Activated CD8-positive, alpha-beta memory T cell treated with anti-CD3 and anti-CD28 coated beads for 48 hours (primary cell): ENCODE measurements around the gene MACROD2.

Experiments
- DNase-seq, 3 experiments: peaks; one replicate each; pipeline ENCODE4 v3.0.0-alpha.2; 2020; ENCODE audit warnings: low read depth in 2 of 3, low spot score in 2 of 3

Gene MACROD2

DNA sequence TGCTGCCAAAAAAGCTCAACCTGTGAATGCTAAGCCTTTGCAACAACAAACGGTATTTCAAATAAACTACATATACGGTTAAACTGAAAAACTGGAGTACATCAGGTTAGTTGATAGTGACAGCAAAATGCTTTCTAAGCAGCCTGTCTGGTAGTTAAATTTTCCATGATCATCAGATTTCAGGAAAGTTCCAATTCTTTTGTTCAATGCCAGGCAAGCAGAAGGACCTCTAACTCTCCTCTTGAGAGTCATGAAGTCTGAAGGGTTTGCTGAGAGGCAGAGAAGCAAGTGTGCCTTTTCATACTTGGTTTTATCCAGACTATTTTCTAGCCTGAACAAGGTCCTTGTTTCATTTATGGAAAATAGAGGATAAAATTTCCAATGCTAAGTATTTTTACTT, 337.6 kb downstream of the MACROD2 start:
- DNase-seq, result no peak

DNA sequence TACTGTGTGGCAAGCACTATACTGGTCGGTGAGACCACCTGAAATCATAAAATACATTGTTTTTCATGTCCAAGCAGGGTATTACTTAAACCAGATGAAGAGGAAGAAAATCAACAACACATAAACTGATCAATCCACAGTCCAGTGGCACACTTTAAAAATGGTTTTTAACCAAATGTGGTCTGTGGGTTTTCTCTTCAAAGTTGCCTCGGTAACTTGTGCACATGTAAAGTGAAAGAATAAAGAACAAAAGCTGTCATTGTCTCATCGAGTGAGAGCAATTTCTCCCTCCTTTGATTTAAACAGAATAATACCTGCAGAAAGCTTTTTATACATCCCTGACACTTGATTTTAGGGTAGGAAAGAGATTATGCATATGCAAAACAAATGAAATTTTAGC, 338.4 kb downstream of the MACROD2 start:
- no peak for DNase-seq

- no peak for DNase-seq
Observed at GRCh38 chr20:14334306-14334930, 339.1 kb downstream of the MACROD2 start.

- no peak for DNase-seq
Observed at GRCh38 chr20:14335052-14335451, 339.7 kb downstream of the MACROD2 start.

- DNase-seq, result no peak
Observed at GRCh38 chr20:14336686-14337085, 341.4 kb downstream of the MACROD2 start.

GRCh38 chr20:14337400-14338171, 342.3 kb downstream of the MACROD2 start, which contains the start of gene FLRT3:
TSS of gene FLRT3 (minus strand) at chr20:14337612. CDS start at chr20:14327506, 10,106 bp downstream.
- no peak for DNase-seq

DNA sequence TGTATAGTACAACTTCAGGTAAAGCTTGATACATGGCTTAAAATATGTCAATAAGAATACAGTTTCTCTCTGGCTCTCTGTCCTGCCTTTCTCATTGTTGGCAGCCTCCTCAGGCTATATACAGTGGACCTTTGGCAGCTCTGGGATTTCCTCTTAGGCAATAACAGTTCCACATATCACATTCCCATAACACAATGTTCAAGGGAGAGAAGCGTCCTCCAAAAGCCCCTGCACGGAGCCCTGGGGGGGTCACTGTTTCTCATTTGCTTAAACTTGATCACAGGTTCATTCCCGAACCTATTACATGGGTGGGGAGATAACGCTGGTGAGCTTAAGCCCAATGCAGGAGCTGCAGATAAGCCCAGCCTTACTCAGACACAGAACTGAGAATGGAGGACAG, 346.5 kb downstream of the MACROD2 start:
- no peak for DNase-seq

GRCh38 chr20:14342918-14343317, 347.6 kb downstream of the MACROD2 start:
- no peak for DNase-seq

DNA sequence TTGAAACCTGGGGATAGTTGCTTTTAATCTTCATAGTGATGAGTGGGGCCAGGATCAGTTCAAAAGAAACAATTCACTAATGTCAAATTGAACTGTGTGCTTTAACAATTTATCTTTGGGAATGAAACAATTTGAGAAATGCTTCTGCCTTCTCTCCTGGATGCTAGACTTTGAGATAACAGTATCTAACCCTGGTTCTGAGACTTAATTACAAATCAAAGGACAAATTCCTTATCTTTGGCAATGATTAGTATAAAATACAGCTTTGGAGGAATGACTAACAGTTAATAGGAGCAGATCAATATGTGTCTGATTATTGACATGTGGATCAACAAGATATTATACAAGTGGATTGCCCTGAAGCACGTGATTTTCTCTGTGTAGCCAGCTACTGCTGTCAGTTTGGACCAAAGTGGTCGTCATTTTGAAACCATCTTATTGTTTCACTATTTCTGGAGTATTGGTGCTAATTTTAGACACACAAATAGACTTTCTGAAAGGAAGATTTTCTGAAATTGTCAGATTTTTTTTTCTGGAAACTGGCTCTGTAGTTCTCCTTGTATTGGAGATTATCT, 348.3 kb downstream of the MACROD2 start:
- no peak for DNase-seq

DNA sequence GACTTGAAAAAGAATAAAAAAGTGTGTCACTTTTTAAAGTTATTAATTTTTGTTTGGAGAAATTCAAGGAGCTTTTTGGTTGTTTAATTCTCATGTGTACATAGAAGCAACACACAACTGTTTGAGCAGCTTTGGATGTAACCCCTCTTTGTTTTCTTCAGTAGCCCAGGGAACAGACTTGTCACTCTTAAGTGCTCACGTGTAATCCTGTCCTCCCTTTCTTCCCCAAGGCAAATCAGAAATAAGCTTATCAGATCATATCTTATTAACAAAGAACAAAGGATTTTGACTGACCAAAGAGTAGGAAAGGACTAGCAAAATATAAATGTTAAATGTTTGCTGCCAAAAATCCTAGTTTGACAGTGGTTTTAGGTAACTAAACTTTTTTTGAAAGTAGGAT, 349.4 kb downstream of the MACROD2 start:
- no peak for DNase-seq

DNA sequence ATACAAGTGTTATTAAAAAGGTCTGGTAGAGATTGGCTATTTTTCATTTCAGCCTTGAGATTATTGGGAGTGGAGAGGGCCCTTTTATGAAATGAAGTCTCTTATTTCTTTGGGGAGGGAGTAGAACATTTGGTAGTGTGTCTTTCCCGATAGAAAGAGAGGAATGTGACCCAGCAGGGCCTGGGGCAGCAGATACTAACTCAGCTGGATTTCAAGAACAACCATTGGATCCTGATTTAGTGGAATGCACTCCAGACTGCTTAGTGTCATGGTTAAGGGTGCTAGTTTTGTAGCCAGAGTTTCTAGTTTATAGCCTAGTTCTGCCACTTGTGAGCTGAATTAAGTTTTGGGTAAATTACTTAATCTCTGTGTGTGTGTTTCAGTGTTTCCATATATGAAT, 360.5 kb downstream of the MACROD2 start:
- no peak for DNase-seq

DNA sequence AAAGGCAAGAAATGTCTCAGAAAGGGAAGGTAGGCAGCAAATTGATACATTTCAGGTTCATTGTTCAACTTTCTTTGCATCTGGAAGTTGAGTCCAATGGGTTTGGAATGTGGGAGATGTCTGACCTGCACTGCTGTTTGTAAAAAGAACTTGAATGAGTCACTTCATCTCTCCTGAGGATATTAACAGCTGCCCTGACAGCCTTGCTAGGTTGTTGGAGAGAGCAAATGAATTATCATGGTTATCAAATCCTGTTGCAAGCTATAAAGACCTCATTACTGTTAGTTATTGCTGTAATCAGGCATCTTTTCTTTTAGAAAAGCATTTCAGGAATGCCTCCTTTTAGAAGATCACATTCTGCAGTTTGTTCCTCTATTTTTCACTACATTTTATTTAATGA, 365.1 kb downstream of the MACROD2 start:
- DNase-seq, result no peak

DNA sequence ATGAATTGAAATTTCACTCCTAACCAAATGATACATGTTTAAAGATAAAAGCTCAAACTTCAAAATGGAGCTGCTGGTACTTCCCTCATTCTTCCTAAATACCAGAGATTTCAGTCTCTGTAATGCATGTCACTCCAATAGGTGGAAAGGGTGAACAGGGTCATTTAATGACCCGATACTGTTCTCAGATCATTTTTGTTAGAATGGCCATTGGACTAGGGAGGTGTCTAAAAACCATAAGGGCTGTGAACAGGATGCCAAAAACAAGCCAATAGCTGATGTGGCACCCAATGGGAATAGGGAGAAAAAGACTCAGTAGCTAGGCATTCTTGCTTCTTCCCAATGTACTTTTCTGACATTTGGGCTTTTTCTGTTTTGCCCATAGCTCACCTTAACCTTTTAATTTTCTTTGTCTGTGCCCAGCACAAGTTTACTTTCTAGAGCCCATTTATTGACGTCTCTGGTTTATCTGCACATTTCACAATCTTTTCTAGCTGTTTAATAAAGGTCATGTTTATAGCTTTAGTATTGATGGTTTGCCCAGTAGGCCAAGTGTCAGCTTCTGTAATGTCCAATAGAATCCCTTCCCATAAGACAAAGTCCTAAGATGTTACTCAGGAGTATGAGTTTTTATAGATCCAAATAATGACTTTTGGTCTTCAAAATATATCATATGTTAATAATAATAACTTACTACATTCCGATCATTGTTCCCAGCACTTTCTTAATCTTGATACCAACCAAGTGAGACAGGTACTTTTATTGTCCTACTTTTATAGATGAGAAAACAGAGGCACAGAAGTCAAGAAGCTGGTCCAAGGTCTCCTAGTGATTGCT, 366.4 kb downstream of the MACROD2 start:
- DNase-seq, result no peak

- no peak for DNase-seq
Observed at GRCh38 chr20:14374196-14374595, 378.9 kb downstream of the MACROD2 start.

- no peak for DNase-seq
Observed at GRCh38 chr20:14375416-14375985, 380.2 kb downstream of the MACROD2 start.

DNA sequence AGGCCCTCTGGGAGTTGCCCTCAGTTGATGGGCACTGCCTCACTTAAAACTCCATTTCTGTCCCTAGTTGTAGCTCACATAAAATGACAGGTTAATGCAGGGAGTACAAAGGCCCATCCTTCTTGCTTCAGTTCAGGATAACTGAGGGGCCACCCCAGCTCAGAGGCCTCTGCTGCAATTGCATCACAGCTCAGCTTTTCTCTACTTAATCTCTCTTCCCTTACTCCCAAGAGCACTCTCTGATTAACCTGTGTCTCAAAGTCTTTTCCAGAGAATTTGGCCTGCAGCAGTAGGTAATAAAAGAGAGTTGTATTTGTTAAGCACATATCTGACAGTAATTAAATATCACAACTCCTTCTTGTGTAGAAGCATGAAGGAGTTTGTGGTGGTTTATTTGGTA, 383.0 kb downstream of the MACROD2 start:
- DNase-seq, result no peak

- no peak for DNase-seq
Observed at GRCh38 chr20:14383335-14383734, 388.0 kb downstream of the MACROD2 start.

DNA sequence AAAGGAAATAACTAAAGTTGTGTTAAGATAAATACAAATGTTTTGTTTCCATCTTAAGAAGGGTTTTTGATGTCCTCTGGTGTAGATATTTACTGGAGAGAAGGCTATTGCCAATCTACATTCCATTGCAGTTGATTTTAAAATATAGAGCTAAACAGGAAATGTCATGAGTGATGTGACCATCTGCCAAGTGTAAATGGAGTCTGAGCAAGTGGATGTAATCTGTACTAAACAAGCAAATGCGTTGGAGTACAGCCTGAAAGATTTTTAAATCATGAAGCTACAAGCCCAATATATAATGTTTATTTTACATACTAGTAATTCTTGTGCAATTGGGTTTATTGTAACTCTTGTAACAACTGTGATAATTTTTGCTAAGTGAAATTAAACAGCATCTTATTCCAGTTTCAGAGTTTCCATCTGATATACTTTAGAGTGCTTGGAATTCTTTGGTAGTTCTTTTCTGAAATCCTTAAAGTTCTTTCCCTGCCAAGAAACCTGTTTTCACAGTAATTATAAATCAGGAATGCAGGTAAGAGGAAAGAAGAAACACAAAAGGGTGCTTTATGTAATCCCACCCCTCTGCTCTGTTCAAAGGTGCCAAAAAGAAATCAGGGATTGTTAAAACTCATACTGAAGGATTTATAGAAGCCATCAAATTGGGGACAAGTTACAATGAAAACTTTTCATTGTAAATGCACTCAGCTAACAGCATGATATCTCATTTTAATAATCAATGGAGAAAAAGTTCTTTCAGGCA, 389.3 kb downstream of the MACROD2 start:
- no peak for DNase-seq

DNA sequence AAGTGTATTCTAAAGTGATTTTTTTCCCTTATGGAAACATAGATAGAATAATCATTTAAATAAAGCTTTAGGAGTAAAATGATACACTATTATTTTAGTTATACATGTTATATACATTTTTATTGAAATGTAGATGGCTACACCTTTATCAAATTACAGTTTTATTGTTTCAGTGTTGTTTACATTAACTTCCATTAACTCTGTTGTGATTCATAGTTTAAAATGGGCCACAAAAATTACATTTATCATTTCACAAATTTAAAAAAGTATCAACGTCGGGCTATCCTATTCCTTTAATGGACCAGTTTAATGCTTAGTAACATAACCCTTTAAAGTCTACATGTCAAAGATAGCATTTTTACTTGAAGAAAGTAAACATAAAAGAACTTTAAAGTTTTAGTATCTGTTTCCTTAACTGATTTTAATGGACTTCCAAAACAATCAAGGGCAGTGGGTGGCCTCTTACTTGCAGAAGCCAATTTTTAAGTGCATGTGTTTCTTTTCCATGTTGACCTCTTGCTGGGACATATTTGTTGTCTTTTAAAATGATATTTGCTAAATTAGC, 389.9 kb downstream of the MACROD2 start:
- no peak for DNase-seq

DNA sequence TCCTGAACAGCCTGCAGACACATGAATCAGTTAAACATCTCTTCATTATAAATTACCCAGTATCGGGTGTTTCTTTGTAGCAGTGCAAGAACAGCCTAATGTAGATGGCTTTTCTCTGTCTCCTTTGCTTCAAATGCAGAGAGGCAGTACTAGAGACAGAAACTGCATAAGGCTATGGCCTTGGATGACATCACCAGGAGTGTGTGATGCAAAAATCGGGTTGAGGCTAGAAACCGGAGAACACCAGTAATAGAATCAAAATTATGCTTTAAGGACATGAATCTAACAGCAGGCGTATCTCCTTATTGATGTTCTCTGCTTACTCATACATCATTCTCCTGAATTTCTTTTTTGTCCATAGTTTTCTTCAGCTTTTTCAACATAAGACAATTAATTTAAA, 391.4 kb downstream of the MACROD2 start:
- DNase-seq, result no peak
